OCI-LY7 (cell line): Measurements from ENCODE around the gene VPS39.

Experiments
- CTCF ChIP-seq: fragments of 200-600 bp; sonication (generic); conservative IDR thresholded peaks from 2 replicates; pipeline ENCODE4 v1.5.1; 2014; ENCODE audit warnings: mild to moderate bottlenecking, antibody characterized with exemption, low read length, moderate library complexity, mixed read lengths
- EZH2phosphoT487 ChIP-seq: fragments of 200-600 bp; sonication (generic); IDR thresholded peaks from 2 replicates; pipeline ENCODE4 v1.6.1; 2018; ENCODE audit warnings: low read depth, borderline replicate concordance, mild to moderate bottlenecking, mixed run types, antibody characterized with exemption, low read length, moderate library complexity, mixed read lengths

GRCh38 chr15:42240823-42241222 lies 32.7 kb upstream of the VPS39 start:
- no peak for TF ChIP-seq CTCF
- no peak for TF ChIP-seq EZH2phosphoT487
